Measurements from ENCODE around the gene GMDS. TPM values are rescaled to one million over a fixed set of nuclear protein-coding genes. Genes with fewer than 3 reads are reported as not detected.

Gene GMDS
- total RNA-seq, 3 donors from 2014 or later (not counting 1 experiment from before 2014, with no cell fraction given): 23.6 to 31.0 (median 26.4) TPM

GRCh38 chr6:2185466-2185865 is 59.9 kb downstream of the GMDS start:
- Histone ChIP-seq H3K4me3 (ENCODE audit: low read length) (no peak overlapping the region), H3K36me3 (ENCODE audit: control insufficient read depth, insufficient read depth, low read length) (no peaks in the 10 kb centered on the region), H3K9me3 (ENCODE audit: control insufficient read depth, insufficient read depth, low read length) (no peaks in the 10 kb centered on the region), H3K4me1 (ENCODE audit: control insufficient read depth, insufficient read depth, low read length) (no peaks in the 10 kb centered on the region), H3K27ac (ENCODE audit: low read length) (no peak overlapping the region), H3K27me3 (ENCODE audit: control insufficient read depth, insufficient read depth, low read length) (no peaks in the 10 kb centered on the region)
- DNase-seq (no peak), ATAC-seq (no peak)
- TF ChIP-seq CTCF (IDR thresholded peaks at IDR 0.05): no peak
- Mint-ChIP-seq H3K4me3 (no peak overlapping the region), H3K4me1 (peaks cover 5 to 26% of the 10 kb centered on the region in 2 donors), H3K36me3 (no peaks in the 10 kb centered on the region), H3K27ac (no peak overlapping the region), H3K9me3 (no peaks in the 10 kb centered on the region), H3K27me3 (ENCODE audit: low read depth in 2 of 2) (no peaks in the 10 kb centered on the region)
- WGBS (ENCODE audit: insufficient coverage): 98% methylated on average over 2 of the region's 2 CpGs
- intact Hi-C loops (cut with micrococcal nuclease): no loop called here

- Histone ChIP-seq H3K27me3 (ENCODE audit: control insufficient read depth, insufficient read depth, low read length) (no peaks in the 10 kb centered on the region), H3K4me3 (ENCODE audit: low read length) (no peak overlapping the region), H3K27ac (ENCODE audit: low read length) (no peak overlapping the region), H3K9me3 (ENCODE audit: control insufficient read depth, insufficient read depth, low read length) (no peaks in the 10 kb centered on the region), H3K36me3 (ENCODE audit: control insufficient read depth, insufficient read depth, low read length) (no peaks in the 10 kb centered on the region), H3K4me1 (ENCODE audit: control insufficient read depth, insufficient read depth, low read length) (no peaks in the 10 kb centered on the region)
- H3K27me3 Mint-ChIP-seq (ENCODE audit: low read depth in 2 of 2): no peaks in the 10 kb centered on the region
- no peak for TF ChIP-seq CTCF (IDR thresholded peaks at IDR 0.05)
- ATAC-seq (no peak), DNase-seq (no peak)
- H3K9me3 Mint-ChIP-seq: no peaks in the 10 kb centered on the region
- WGBS (ENCODE audit: insufficient coverage): 95% methylated on average over 7 of the region's 7 CpGs
- peaks cover 7 to 26% of the 10 kb centered on the region in 2 donors for H3K4me1 Mint-ChIP-seq
- H3K4me3 Mint-ChIP-seq: no peak overlapping the region
- H3K36me3 Mint-ChIP-seq: no peaks in the 10 kb centered on the region
- no peak overlapping the region for H3K27ac Mint-ChIP-seq
- intact Hi-C loops (cut with micrococcal nuclease): no loop called here
Observed at GRCh38 chr6:2184700-2185455, 60.5 kb downstream of the GMDS start.

GRCh38 chr6:2183752-2184151 is 61.7 kb downstream of the GMDS start:
- ATAC-seq: no peak
- H3K4me3 Mint-ChIP-seq: no peak overlapping the region
- no peaks in the 10 kb centered on the region for H3K27me3 ChIP-seq (ENCODE audit: control insufficient read depth, insufficient read depth, low read length)
- no peak for TF ChIP-seq CTCF (IDR thresholded peaks at IDR 0.05)
- H3K9me3 ChIP-seq (ENCODE audit: control insufficient read depth, insufficient read depth, low read length): no peaks in the 10 kb centered on the region
- intact Hi-C loops (cut with micrococcal nuclease): no loop called here
- H3K27ac Mint-ChIP-seq: no peak overlapping the region
- no peaks in the 10 kb centered on the region for H3K4me1 ChIP-seq (ENCODE audit: control insufficient read depth, insufficient read depth, low read length)
- peaks cover 10 to 22% of the 10 kb centered on the region in 2 donors for H3K4me1 Mint-ChIP-seq
- no peaks in the 10 kb centered on the region for H3K36me3 ChIP-seq (ENCODE audit: control insufficient read depth, insufficient read depth, low read length)
- no peak overlapping the region for H3K27ac ChIP-seq (ENCODE audit: low read length)
- H3K9me3 Mint-ChIP-seq: no peaks in the 10 kb centered on the region
- WGBS (ENCODE audit: insufficient coverage): 95% methylated on average over 1 of the region's 1 CpG
- no peaks in the 10 kb centered on the region for H3K36me3 Mint-ChIP-seq
- no peak for DNase-seq
- no peak overlapping the region for H3K4me3 ChIP-seq (ENCODE audit: low read length)
- H3K27me3 Mint-ChIP-seq (ENCODE audit: low read depth in 2 of 2): no peaks in the 10 kb centered on the region

GRCh38 chr6:2183246-2183645 is 62.2 kb downstream of the GMDS start:
- no peak overlapping the region for H3K27ac Mint-ChIP-seq
- peaks cover 0 to under 1% of the 10 kb centered on the region in 2 donors for H3K9me3 Mint-ChIP-seq
- ATAC-seq (no peak), DNase-seq (no peak)
- Histone ChIP-seq H3K27me3 (ENCODE audit: control insufficient read depth, insufficient read depth, low read length) (no peaks in the 10 kb centered on the region), H3K36me3 (ENCODE audit: control insufficient read depth, insufficient read depth, low read length) (no peaks in the 10 kb centered on the region), H3K4me1 (ENCODE audit: control insufficient read depth, insufficient read depth, low read length) (no peaks in the 10 kb centered on the region), H3K9me3 (ENCODE audit: control insufficient read depth, insufficient read depth, low read length) (peaks cover 2% of the 10 kb centered on the region), H3K4me3 (ENCODE audit: low read length) (no peak overlapping the region), H3K27ac (ENCODE audit: low read length) (no peak overlapping the region)
- peaks cover 10 to 21% of the 10 kb centered on the region in 2 donors for H3K4me1 Mint-ChIP-seq
- H3K27me3 Mint-ChIP-seq (ENCODE audit: low read depth in 2 of 2): no peaks in the 10 kb centered on the region
- TF ChIP-seq CTCF (IDR thresholded peaks at IDR 0.05): no peak
- intact Hi-C loops (cut with micrococcal nuclease): no loop called here
- peaks cover under 1% of the 10 kb centered on the region for H3K36me3 Mint-ChIP-seq
- H3K4me3 Mint-ChIP-seq: no peak overlapping the region
